HL-60/S4 treated with phorbol 12-myristate 13-acetate at 8.2 ng/mL for 4 days and 3 days (cell line): ENCODE results near the gene CTAG2.
"Not testable (repeated sequence)": the region's sequence is repeated elsewhere in the genome, so short reads cannot be mapped to it uniquely, and the experiment has no call there.

ENCODE experiments used
- in situ Hi-C: fragments of 300-500 bp; cut with MboI; formaldehyde crosslinking; loops from 2 replicates; pipeline ENCODE4 v1.15.0; 2022; ENCODE audit warnings: low sequenced_read_pairs

Gene CTAG2

GRCh38 chrX:154649503-154650220, 3.7 kb downstream of the CTAG2 start:
- in situ Hi-C loops, result no loop called here

GRCh38 chrX:154648931-154649330, 4.4 kb downstream of the CTAG2 start:
- in situ Hi-C loops, result no loop called here

DNA sequence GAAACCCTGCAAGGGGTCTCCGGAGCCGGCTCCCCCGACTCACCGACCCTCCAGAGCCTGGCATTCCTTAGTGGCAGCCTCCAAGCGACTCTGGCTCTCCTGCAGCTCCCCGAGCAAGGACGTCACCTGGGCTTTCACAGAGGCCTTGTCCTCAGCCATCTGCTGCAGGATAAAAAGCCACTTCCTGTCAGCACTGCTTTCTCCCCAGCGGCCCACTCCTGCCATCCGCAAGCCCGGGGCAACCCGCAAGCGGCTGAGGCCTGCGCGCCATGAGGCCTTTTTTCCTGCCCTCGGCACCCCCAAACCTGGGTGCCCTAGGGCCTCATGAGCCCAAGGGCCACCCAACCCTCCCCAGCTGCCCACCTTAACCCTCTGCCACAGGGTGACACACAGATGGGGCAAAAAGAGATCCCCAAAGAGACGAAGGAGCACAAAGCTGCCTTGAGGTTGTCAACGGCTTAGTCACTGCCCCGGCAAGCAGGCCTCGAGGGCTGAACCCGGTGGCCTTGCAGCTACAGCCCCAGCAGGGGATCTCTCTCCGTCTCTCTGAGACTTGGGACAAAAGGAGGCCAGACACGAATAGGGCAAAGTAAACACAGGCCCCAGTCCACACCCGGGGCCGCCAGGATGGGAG, 7.5 kb downstream of the CTAG2 start:
- in situ Hi-C loops, result not testable (repeated sequence)

GRCh38 chrX:154643708-154644107, 9.7 kb downstream of the CTAG2 start:
- in situ Hi-C loops, result not testable (repeated sequence)

- in situ Hi-C loops, result not testable (repeated sequence)
Observed at GRCh38 chrX:154641740-154642139, 11.6 kb downstream of the CTAG2 start.

DNA sequence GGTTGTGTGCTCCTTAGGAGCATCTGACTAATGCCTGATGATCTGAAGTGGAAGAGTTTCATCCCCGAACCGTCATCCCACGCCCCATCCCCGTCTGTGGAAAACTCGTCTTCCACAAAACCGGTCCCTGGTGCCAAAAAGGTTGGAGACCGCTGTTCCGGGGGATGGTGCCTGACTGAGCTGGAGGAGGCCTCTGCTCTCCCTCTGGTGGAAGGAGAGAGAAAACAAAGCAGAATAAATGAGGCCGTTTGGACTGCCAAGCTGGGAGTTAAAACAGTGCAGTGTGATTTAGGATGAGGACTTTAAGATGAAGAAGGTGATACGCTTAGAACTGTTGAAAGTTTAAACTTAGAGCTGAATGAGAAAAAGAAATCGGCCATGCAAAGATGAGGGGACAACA, 19.7 kb downstream of the CTAG2 start:
- in situ Hi-C loops, result not testable (repeated sequence)

- in situ Hi-C loops, result not testable (repeated sequence)
Observed at GRCh38 chrX:154630949-154631348, 22.4 kb downstream of the CTAG2 start.

DNA sequence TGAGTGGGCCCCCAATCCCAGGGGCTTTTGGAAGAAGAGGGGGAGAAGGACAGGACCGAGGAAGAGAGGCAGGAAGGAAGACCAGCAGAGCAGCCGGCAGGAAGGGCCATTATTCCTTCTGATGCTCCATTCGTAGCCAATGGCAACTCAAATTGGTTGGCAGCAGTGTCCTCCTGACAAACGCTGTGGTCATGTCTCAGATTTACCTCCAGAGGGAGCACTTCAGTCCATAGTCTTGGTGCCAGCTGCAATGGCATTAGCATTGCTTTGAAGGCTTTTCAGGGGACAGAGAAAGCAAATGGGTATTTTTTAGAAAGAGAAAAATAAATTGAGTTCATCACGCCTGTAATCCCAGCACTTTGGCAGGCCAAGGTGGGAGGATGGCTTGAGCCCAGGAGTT, 24.4 kb downstream of the CTAG2 start:
- in situ Hi-C loops, result not testable (repeated sequence)

GRCh38 chrX:154620767-154621414, 32.5 kb downstream of the CTAG2 start:
- in situ Hi-C loops, result not testable (repeated sequence)

DNA sequence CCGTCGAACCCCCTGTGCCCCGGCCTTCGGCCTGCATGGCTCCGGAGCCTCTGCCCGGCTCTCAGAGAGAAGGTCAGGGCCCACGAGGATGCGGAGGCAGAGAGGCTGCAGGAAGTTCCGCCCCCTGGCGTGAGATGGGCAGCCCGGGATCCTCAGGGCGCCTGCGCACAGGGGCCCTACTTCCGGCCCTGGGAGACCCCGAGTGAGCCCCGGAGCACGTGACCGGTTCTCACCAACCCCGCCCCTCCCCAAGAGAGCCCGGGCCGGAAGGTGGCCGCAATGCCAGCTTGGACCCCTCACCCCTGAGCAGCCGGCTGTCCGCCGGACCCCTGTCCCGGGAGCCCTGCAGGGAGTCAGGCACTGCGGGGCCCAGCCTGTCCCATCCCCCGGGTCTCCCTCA, 34.2 kb downstream of the CTAG2 start, which contains the start of gene CTAG1B:
Gene CTAG1B (minus strand): TSS at position 101 of the 400 bp plus-strand sequence. CDS start 64 bp downstream, at position 37.
- in situ Hi-C loops, result not testable (repeated sequence)

DNA sequence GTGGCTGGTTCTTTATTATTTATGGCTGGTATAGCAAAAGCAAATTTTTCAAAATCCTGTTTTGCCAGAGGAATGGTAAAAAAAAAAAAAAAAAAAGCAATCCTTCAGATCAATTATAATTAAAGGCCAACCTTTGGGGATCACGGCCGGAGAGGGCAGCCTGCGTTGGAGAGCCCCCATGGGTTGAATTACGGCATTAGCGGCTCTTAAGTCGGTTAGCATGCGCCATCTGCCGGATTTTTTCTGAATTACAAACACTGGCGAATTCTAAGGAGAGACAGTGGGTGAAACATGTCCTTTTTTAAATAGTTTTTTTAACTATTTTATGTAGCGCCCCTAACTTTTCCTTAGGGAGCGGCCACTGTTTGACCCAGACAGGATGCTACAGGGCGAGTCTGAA, 39.8 kb downstream of the CTAG2 start:
- in situ Hi-C loops, result not testable (repeated sequence)

DNA sequence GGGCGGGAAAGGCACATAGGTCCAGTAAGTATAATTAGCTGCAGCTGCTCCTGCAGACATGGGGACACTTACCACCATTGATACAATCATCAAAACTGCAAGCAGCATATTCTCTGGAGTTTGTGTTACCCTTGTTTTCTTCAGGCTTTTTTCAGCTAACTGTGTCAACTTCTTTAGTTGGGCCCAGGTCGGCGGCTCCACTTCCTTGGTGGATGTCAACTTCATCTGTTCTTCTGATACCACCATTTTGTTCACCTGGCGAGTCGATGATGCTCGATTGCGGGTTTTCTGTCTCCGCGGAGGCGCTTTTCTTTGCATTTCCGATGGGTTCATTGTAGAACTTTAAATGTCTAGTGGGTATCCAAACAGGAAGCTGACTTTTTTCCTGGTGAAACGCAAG, 42.2 kb downstream of the CTAG2 start:
- in situ Hi-C loops, result not testable (repeated sequence)

DNA sequence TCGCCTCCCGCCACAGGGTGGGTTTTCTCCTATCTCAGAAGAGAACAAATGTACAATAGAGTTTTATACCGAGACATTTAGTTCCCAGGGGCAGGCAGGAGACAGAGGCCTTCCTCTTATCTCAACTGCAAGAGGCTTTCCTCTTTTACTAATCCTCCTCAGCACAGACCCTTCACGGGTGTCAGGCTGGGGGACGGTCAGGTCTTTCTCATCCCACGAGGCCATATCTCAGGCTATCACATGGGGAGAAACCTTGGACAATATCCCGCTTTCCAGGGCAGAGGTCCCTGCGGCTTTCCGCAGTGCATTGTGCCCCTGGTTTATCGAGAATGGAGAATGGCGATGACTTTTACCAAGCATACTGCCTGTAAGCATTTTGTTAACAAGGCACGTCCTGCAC, 44.6 kb downstream of the CTAG2 start:
- in situ Hi-C loops, result not testable (repeated sequence)

GRCh38 chrX:154607976-154608375, 45.4 kb downstream of the CTAG2 start:
- in situ Hi-C loops, result not testable (repeated sequence)

DNA sequence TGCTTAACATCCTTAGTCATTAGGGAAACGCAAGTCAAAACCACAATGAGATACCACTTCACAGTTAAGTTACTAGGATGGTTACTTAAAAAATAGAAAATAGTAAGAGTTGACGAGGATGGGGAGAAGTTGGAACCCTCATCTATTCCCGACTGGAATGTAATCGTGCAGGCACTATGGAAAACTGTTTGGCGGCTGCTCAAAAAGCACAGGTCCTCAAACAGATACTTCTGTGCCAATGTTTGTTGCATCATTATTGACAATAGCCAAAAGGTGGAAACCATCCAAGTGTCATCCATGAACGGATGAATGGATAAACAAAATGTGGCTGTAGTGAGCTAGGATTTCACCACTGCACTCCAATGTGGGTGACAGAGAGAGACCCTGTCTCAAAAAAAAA, 46.0 kb downstream of the CTAG2 start:
- in situ Hi-C loops, result no loop called here

- in situ Hi-C loops, result no loop called here
Observed at GRCh38 chrX:154605566-154605965, 47.8 kb downstream of the CTAG2 start.

DNA sequence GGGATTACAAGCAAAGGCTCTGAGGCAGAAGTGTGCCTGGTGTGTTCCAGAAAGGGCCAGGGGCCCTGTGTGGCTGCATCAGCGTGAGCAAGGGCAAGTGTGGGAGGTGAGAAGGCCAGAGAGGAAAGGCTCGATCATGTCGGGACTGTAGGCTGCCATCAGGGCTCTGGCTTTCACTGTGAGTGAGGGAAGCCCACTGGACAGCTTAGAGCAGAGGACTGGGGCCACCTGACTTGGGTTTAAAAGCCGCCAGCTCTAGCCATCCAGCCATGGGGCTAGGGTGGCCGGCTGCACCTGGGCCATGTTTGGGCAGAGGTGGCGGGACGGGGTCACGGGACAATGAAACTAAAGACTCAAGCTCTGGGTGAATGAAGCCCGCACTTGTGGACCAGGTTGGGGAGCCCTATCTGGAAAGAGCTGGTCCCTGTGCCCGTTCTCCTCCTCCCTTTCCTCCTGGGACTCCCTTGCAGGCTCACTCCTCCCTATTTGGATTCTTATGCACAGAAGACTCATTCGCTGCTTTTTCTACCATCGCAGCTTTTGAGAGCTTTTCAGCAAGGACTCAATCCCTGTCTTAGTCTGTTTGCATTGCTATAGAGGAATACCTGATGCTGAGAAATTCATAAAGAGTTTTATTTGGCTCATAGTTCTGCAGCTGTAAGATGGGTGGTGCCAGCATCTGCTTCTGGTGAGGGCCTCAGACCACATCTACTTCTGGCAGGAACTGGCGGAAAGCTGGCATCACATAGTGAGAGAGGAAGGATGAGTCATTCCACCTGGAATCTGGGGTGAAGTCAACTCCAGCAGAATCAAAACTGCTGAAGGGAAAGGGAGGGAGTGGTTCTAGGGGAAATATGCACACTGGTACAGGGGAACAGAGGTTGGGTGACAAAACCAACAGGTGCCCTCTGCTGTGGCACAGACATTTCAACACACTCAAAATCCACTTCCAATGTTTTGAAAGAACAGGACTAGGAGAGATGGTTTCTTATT, 49.6 kb downstream of the CTAG2 start:
- in situ Hi-C loops, result no loop called here

DNA sequence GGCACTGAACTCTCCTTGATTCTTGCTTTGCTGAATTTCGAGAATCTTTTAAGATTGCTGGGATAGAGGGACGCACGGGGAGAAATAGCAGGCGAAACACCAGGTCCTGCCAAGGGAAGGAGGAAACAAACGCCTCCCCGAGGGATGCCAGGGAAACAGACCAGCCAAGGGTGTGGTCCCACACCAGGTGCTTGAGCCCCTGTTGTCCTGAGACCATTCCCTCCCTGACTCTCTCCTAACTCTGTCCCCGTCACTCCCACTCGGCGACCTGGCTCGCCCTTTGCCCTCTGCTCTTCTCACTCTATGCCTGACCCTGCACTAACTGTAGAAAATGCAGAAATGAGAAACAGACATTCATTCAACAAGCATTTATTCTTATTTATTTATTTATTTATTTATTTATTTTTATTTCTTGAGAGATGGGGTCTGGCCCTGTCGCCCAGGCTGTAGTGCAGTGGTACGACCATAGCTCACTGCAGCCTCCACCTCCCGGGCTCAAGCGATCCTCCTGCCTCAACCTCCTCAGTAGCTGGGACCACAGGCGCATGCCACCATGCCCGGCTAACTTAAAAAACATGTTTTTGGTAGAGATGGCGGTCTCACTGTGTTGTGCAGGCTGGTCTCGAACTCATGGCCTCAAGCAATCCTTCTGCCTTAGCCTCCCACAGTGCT, 50.5 kb downstream of the CTAG2 start:
- in situ Hi-C loops, result no loop called here

DNA sequence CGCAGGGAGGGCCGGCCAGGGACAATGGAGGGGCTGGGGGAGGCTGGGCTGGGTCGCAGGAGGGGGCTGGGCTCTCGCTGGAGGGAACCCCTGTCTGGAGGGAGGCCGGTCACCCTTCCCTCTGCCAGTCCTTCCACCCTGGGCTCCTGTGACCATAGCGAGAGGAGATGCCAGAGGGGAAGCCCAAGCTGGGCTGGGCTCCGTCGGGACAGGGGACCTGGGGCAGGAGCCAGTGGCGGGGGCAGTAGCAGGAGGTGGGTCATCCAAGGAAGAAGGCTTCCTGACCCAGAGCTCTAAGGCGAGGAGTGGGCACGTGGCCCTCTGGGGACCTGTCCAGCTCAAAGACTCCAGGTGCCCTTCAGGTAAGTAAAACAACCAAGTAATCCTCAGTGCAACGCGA, 51.2 kb downstream of the CTAG2 start:
- in situ Hi-C loops, result no loop called here
